Tibial nerve (tissue), 4 donors: ENCODE data around the gene TRAF3. TPM values are rescaled to one million over a fixed set of nuclear protein-coding genes. Genes with fewer than 3 reads are reported as not detected.
A peak's percentile ranks its signal among the peaks of the same experiment; 100 is the strongest.

Source experiments
- DNase-seq, 2 donors: peaks; one replicate each; pipeline ENCODE4 v3.0.0-alpha.2; 2019; ENCODE audit warnings: low spot score in 2 of 2
- H3K27ac ChIP-seq, 4 donors: fragments of 200-600 bp; sonication (generic) in 3 of 4; one replicate each; pipeline ENCODE4 v1.5.1; 2017 to 2019; ENCODE audit warnings: mild to moderate bottlenecking in 1 of 4
- H3K27me3 ChIP-seq, 2 donors: fragments of 200-600 bp; sonication (generic) in 1 of 2; one replicate each; pipeline versions ENCODE4 v1.5.1 to v1.6.0; 2017 to 2019
- H3K36me3 ChIP-seq, 3 donors: fragments of 200-600 bp; sonication (generic); one replicate each; pipeline ENCODE4 v1.5.1; 2018 to 2019
- H3K4me1 ChIP-seq, 4 donors: fragments of 200-600 bp; sonication (generic) in 3 of 4; one replicate each; pipeline ENCODE4 v1.5.1; 2017 to 2019
- H3K4me3 ChIP-seq, 4 donors: fragments of 200-600 bp; sonication (generic) in 3 of 4; one replicate each; pipeline ENCODE4 v1.5.1; 2017 to 2019; ENCODE audit warnings: mild to moderate bottlenecking in 1 of 4, moderate library complexity in 1 of 4
- H3K9me3 ChIP-seq, 4 donors: fragments of 200-600 bp; sonication (generic) in 3 of 4; one replicate each; pipeline ENCODE4 v1.5.1; 2017 to 2019
- EP300 ChIP-seq, 2 donors: sonication (generic); formaldehyde crosslinking; IDR thresholded peaks; one replicate each; pipeline ENCODE4 v1.6.1; 2017; ENCODE audit warnings: antibody characterized with exemption in 2 of 2, mild to moderate bottlenecking in 1 of 2
- POLR2A ChIP-seq, 2 donors: fragments of 450-650 bp; IDR thresholded peaks; one replicate each; pipeline ENCODE4 v1.6.1; 2017; ENCODE audit warnings: antibody characterized with exemption in 2 of 2, mild to moderate bottlenecking in 2 of 2, moderate library complexity in 2 of 2
- WGBS, 2 donors: methylation state at CpG; one replicate each; pipeline ENCODE4 v1.1.5; 2018; 5-methylcytosine and 5-hydroxymethylcytosine counted together
- total RNA-seq, 4 donors: library from RNA; depleted of rRNA; stranded (reverse); fragments of >200 nt; gene quantifications; one replicate each; pipeline ENCODE4 v1.1.0, GENCODE V29; 2016
- TF ChIP-seq, protein P1 (sequence below), 5 experiments: fragments of 200-600 bp in 3 of 5; fragments of 450-650 bp in 2 of 5; sonication (generic) in 3 of 5; IDR thresholded peaks; one replicate each; pipeline ENCODE4 v1.5.1; 2016 to 2019; ENCODE audit warnings: antibody characterized with exemption in 5 of 5, mild to moderate bottlenecking in 3 of 5, moderate library complexity in 2 of 5

TRAF3 gene
- total RNA-seq, 4 donors from 2014 or later = 4.8 to 20.7 (median 13.4) TPM

- TF ChIP-seq, protein P1, sequence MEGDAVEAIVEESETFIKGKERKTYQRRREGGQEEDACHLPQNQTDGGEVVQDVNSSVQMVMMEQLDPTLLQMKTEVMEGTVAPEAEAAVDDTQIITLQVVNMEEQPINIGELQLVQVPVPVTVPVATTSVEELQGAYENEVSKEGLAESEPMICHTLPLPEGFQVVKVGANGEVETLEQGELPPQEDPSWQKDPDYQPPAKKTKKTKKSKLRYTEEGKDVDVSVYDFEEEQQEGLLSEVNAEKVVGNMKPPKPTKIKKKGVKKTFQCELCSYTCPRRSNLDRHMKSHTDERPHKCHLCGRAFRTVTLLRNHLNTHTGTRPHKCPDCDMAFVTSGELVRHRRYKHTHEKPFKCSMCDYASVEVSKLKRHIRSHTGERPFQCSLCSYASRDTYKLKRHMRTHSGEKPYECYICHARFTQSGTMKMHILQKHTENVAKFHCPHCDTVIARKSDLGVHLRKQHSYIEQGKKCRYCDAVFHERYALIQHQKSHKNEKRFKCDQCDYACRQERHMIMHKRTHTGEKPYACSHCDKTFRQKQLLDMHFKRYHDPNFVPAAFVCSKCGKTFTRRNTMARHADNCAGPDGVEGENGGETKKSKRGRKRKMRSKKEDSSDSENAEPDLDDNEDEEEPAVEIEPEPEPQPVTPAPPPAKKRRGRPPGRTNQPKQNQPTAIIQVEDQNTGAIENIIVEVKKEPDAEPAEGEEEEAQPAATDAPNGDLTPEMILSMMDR (IDR thresholded peaks at IDR 0.05) = no peak
- TF ChIP-seq POLR2A (IDR thresholded peaks at IDR 0.05) (no peak), EP300 (IDR thresholded peaks at IDR 0.05) (no peak)
- peaks cover 0 to 44% (median 33%) of the 10 kb centered on the region in 4 donors for H3K4me1 ChIP-seq
- WGBS, 2 donors = 2% methylated on average over 46 to 48 of the region's 94 CpGs
- DNase-seq = peak in 1 of 2 donors; percentile 16
- peaks cover 0 to 25% (median 0%) of the 10 kb centered on the region in 3 donors for H3K36me3 ChIP-seq
- H3K4me3 ChIP-seq = peak overlapping the region; percentile 16 to 53 (median 36)
- no peaks in the 10 kb centered on the region for H3K9me3 ChIP-seq
- peaks cover 0 to 66% of the 10 kb centered on the region in 2 donors for H3K27me3 ChIP-seq
- H3K27ac ChIP-seq = peak overlapping the region in 1 of 4 donors; percentile 78
These were observed 151.4 kb downstream of the TRAF3 start for GRCh38 chr14:102928412-102929240.

GRCh38 chr14:102929241-102930137, 152.2 kb downstream of the TRAF3 start:
- Histone ChIP-seq H3K9me3 (no peaks in the 10 kb centered on the region), H3K4me3 (peak overlapping the region; percentile 0 to 53 (median 32)), H3K4me1 (peaks cover 0 to 36% (median 29%) of the 10 kb centered on the region in 4 donors), H3K36me3 (peaks cover 0 to 33% (median 0%) of the 10 kb centered on the region in 3 donors), H3K27me3 (peaks cover 0 to 58% of the 10 kb centered on the region in 2 donors), H3K27ac (peak overlapping the region in 1 of 4 donors; percentile 78)
- 3 to 5% methylated on average over 24 to 34 of the region's 94 CpGs for WGBS, 2 donors
- DNase-seq = no peak
- TF ChIP-seq POLR2A (IDR thresholded peaks at IDR 0.05) (no peak), EP300 (IDR thresholded peaks at IDR 0.05) (no peak)
- TF ChIP-seq, protein P1 (IDR thresholded peaks at IDR 0.05) = no peak

DNA sequence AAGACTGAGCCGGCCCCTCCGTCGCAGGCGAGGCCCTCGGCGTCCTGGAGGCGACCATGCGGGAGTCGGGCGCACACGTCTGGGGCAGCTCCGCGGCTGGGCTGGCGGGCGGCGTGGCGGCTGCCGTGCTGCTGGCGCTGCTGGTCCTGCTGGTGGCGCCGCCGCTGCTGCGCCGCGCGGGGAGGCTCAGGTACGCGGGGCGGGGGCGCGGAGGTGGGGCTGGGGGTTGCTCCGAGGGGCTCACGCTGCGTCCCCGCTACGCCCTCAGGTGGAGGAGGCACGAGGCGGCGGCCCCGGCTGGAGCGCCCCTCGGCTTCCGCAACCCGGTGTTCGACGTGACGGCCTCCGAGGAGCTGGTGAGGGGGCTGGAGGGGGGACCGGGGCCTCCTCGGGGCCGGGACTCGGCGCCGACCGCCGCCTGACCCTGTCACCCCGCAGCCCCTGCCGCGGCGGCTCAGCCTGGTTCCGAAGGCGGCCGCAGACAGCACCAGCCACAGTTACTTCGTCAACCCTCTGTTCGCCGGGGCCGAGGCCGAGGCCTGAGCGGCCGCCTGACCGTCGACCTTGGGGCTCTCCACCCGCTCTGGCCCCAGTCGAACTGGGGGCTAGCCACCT, 153.0 kb downstream of the TRAF3 start:
- DNase-seq = no peak
- TF ChIP-seq, protein P1 (IDR thresholded peaks at IDR 0.05) = no peak
- TF ChIP-seq POLR2A (IDR thresholded peaks at IDR 0.05) (no peak), EP300 (IDR thresholded peaks at IDR 0.05) (no peak)
- H3K27ac ChIP-seq = no peak overlapping the region
- H3K4me1 ChIP-seq = peaks cover 0 to 36% (median 29%) of the 10 kb centered on the region in 4 donors
- 0 to 3% methylated on average over 6 to 49 of the region's 74 CpGs for WGBS, 2 donors
- H3K9me3 ChIP-seq = no peaks in the 10 kb centered on the region
- H3K4me3 ChIP-seq = peak overlapping the region in 3 of 4 donors; percentile 0 to 53 (median 51)
- peaks cover 0 to 40% (median 0%) of the 10 kb centered on the region in 3 donors for H3K36me3 ChIP-seq
- peaks cover 0 to 50% of the 10 kb centered on the region in 2 donors for H3K27me3 ChIP-seq

DNA sequence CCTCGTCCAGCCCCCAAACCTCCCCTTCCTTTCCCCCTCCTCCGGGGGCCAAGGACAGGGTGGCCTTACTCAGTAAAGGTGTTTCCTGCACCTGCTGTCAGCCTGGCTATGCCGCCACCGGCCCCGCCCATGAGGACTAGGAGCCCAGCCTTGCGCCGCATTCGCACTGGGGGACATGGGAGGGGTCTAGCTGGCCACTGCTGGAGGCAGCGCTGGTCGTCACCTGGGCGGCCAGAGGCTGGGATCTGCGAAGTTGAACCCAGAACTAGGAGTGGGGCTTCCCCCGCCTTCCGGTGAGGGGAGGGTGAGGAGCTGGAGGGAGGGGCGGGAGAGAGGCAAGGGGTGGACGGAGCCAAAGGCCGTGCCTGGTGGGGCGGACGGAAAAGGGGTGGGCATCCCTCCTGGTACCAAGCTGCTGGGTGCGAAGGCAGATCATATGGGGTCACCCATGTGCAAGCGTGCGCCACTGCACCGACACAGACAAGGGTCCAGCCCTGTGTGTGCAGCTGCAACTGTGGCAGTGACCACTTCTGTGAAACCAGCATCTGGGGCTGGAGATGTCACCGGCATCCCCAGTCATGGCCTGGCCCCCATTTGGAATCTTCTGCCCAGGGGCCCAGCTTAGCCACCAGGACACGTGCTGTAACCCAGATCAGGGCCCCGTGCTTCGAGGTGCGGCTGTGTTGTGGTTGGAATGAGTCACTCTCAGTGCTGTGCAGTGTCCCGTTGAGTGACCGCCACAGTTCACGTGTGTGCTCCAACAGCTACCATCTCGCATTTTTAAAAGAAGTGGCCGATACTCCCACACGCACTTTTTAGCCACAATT, 153.7 kb downstream of the TRAF3 start:
- peaks cover 0 to 45% (median 0%) of the 10 kb centered on the region in 3 donors for H3K36me3 ChIP-seq
- peaks cover 0 to 43% of the 10 kb centered on the region in 2 donors for H3K27me3 ChIP-seq
- WGBS, 2 donors = 56 to 67% methylated on average over 28 to 30 of the region's 34 CpGs
- H3K9me3 ChIP-seq = no peaks in the 10 kb centered on the region
- H3K4me1 ChIP-seq = peaks cover 0 to 36% (median 29%) of the 10 kb centered on the region in 4 donors
- H3K4me3 ChIP-seq = no peak overlapping the region
- no peak for TF ChIP-seq POLR2A (IDR thresholded peaks at IDR 0.05)
- TF ChIP-seq, protein P1 (IDR thresholded peaks at IDR 0.05) = no peak
- TF ChIP-seq EP300 (IDR thresholded peaks at IDR 0.05) = no peak
- DNase-seq = no peak
- H3K27ac ChIP-seq = no peak overlapping the region
